GM20000 (cell line): ENCODE measurements around the gene TTC7B.
"Not testable (repeated sequence)": the region's sequence is repeated elsewhere in the genome, so short reads cannot be mapped to it uniquely, and the experiment has no call there.

ENCODE experiments used
- DNase-seq: peaks from one replicate; pipeline ENCODE4 v3.0.0; 2012; ENCODE audit warnings: low spot score
- CTCF ChIP-seq: IDR thresholded peaks from 2 replicates; pipeline ENCODE4 v1.5.1; 2012; ENCODE audit warnings: mild to moderate bottlenecking, control low read depth; ENCODE audit errors: extremely low read depth, missing control alignments

Gene TTC7B

GRCh38 chr14:90815822-90816662, at the start of gene TTC7B:
TTC7B (minus strand) TSS chr14:90816430; CDS start chr14:90816295, 135 bp downstream.
- TF ChIP-seq CTCF = peak; percentile 53
- peak; percentile 92 for DNase-seq

- no peak for DNase-seq
- no peak for TF ChIP-seq CTCF
Measured at GRCh38 chr14:90864741-90865140, 48.5 kb upstream of the TTC7B start.

GRCh38 chr14:90858511-90858910, 42.3 kb upstream of the TTC7B start:
- TF ChIP-seq CTCF = no peak
- DNase-seq = no peak

- TF ChIP-seq CTCF = no peak
- no peak for DNase-seq
Measured at GRCh38 chr14:90857866-90858265, 41.6 kb upstream of the TTC7B start.

- not testable (repeated sequence) for DNase-seq
Measured at GRCh38 chr14:90856115-90856514, 39.9 kb upstream of the TTC7B start.

- no peak for TF ChIP-seq CTCF
Measured at GRCh38 chr14:90853116-90853515, 36.9 kb upstream of the TTC7B start.

GRCh38 chr14:90851327-90852036, 35.3 kb upstream of the TTC7B start:
- DNase-seq = no peak
- TF ChIP-seq CTCF = no peak

More at GRCh38 chr14:90853116-90853515, 36.9 kb upstream of the TTC7B start:
- no peak for DNase-seq
